GM23338 (cell line): ENCODE data around the gene RAB1B.

Experiments
- CREB1 ChIP-seq: fragments of 250-450 bp; sonication (Bioruptor Pico); IDR thresholded peaks from 2 replicates; pipeline ENCODE4 v1.5.0; 2020; ENCODE audit warnings: low read depth, mild to moderate bottlenecking, moderate library complexity
- CTCF ChIP-seq, 2 experiments: fragments of 200-600 bp in 1 of 2; sonication (generic) in 1 of 2; conservative IDR thresholded peaks; 2 replicates each; pipeline versions ENCODE4 v1.5.1 to v1.6.1; 2016 to 2017; ENCODE audit warnings: antibody characterized with exemption in 2 of 2, low read depth in 2 of 2, mild to moderate bottlenecking in 2 of 2, moderate library complexity in 1 of 2
- REST ChIP-seq: IDR thresholded peaks from one replicate; pipeline ENCODE4 v1.6.1; 2018; ENCODE audit warnings: antibody characterized with exemption; ENCODE audit not compliant: unreplicated experiment

- TF ChIP-seq CTCF (conservative IDR thresholded peaks at IDR 0.05; ENCODE audit: low read depth in 2 of 2) (no peak), CREB1 (CRISPR knock-in tag) (no peak), REST (no peak)
These were observed 46.7 kb upstream of the RAB1B start for GRCh38 chr11:66221726-66222236.
